H54 (cell line): ENCODE results near the gene MLLT10.

Experiments used
- DNase-seq: peaks from one replicate; pipeline ENCODE4 v3.0.0; 2011; ENCODE audit warnings: low spot score, mixed read lengths; ENCODE audit not compliant: insufficient read length
- FAIRE-seq: peaks from 3 replicates; lab custom pipeline; 2011; peaks lifted over from hg19 to GRCh38; lab: Jason Lieb, UNC
- POLR2A ChIP-seq: IDR thresholded peaks from 2 replicates; pipeline ENCODE4 v1.6.1; 2011; ENCODE audit warnings: low read depth, mild to moderate bottlenecking, low read length

The MLLT10 gene

GRCh38 chr10:21516242-21517131 is 17.5 kb upstream of the MLLT10 start:
- FAIRE-seq (no peak), DNase-seq (no peak)

GRCh38 chr10:21517134-21518031 is 16.6 kb upstream of the MLLT10 start:
- no peak for TF ChIP-seq POLR2A
- no peak for DNase-seq
- no peak for FAIRE-seq

More at GRCh38 chr10:21516242-21517131, 17.5 kb upstream of the MLLT10 start:
- 0 out of 2 replicates have a peak, but pooled peaks have one; percentile 9 for TF ChIP-seq POLR2A

- FAIRE-seq: no peak
- no peak for TF ChIP-seq POLR2A
- no peak for DNase-seq
Observed at GRCh38 chr10:21518149-21518640, 15.8 kb upstream of the MLLT10 start.

- FAIRE-seq (no peak), DNase-seq (no peak)
- TF ChIP-seq POLR2A: no peak
Observed at GRCh38 chr10:21518641-21519396, 15.2 kb upstream of the MLLT10 start.

GRCh38 chr10:21519397-21519933 is 14.6 kb upstream of the MLLT10 start:
- DNase-seq (no peak), FAIRE-seq (no peak)
- no peak for TF ChIP-seq POLR2A

GRCh38 chr10:21519941-21520436 is 14.0 kb upstream of the MLLT10 start:
- no peak for DNase-seq
- peak; percentile 74 for FAIRE-seq
- TF ChIP-seq POLR2A: no peak

GRCh38 chr10:21520509-21520908 is 13.5 kb upstream of the MLLT10 start:
- DNase-seq: no peak
- FAIRE-seq: no peak
- no peak for TF ChIP-seq POLR2A

GRCh38 chr10:21520949-21521348 is 13.1 kb upstream of the MLLT10 start:
- TF ChIP-seq POLR2A: no peak
- FAIRE-seq: no peak

GRCh38 chr10:21521751-21522533 is 12.1 kb upstream of the MLLT10 start:
- no peak for TF ChIP-seq POLR2A
- FAIRE-seq: no peak

More at GRCh38 chr10:21520949-21521348, 13.1 kb upstream of the MLLT10 start:
- DNase-seq: no peak

GRCh38 chr10:21522631-21523406 is 11.2 kb upstream of the MLLT10 start:
- DNase-seq (no peak), FAIRE-seq (no peak)
- TF ChIP-seq POLR2A: no peak

More at GRCh38 chr10:21521751-21522533, 12.1 kb upstream of the MLLT10 start:
- DNase-seq: no peak

- no peak for FAIRE-seq
- TF ChIP-seq POLR2A: no peak
- no peak for DNase-seq
Observed at GRCh38 chr10:21523557-21524008, 10.4 kb upstream of the MLLT10 start.
